ENCODE data around the gene RNF212B.
A peak's percentile ranks its signal among the peaks of the same experiment; 100 is the strongest.
"Not testable (repeated sequence)": the region's sequence is repeated elsewhere in the genome, so short reads cannot be mapped to it uniquely, and the experiment has no call there.

The RNF212B gene

DNA sequence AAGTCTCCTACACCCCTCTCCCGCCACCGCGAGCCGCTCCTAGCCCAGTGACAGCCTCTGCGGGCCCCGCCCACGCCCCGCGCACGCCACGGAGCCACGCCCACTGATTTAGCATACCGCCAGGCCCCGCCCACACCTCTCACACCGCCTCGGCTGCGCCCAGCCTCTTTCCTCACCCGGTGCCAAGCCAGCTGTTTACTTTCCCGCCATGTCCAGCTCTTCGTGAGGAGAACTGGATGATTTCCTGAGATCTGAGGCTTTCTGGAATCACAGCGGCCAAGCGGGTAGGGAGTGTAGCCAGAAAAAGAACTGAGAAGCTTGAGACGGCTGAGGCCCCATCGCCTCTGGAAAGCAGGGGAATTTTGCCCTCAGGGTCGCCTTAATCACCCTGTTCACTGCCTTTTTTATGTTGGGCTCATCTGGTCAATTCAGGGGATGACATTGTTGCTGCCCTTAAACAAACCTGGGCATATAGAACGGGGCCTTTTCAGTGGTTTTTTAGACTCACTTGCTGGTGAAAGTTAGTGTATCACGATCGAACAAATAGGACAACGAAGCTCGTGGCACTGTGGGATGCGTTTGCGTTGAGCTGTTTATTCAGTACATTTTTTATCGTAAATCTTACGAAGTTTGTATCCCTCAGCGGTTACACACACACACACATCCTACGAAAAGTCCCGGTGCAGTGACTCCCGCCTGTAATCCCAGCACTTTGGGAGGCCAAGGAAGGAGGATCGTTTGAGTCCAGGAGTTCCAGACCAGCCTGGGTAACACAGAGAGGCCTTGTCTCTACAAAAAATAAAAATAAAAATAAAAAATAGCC, at the start of gene RNF212B:
Gene RNF212B, plus strand, starts transcription at position 165 of the 823 bp plus-strand sequence. CDS start 2,410 bp downstream, outside the sequence.
- DNase-seq (ENCODE audit: low read depth in 2 of 2): peak; percentile 18 to 19

DNA sequence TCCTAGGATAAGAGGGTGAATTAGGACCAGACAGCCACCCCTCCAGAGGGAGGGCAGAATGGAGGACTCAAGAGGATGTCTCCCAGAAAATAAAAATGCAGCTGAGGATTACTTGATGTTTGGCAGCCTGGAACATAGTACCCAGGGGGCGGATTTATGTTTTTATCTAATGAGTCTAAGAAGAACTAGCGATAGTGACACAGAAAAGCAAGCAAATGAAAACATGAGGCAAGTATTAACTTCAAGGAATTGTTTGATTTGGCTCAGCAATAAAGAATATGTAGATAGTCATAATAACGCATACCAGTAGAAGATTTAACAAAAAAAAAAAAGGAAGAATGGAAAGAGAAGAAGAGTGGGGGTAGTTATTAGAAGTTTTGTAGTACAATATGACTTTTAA, 44.3 kb upstream of the RNF212B start:
- DNase-seq (ENCODE audit: low read depth in 2 of 2): no peak

- DNase-seq (ENCODE audit: low read depth in 2 of 2): no peak
Measured at GRCh38 chr14:23195552-23196101, 42.1 kb upstream of the RNF212B start.

DNA sequence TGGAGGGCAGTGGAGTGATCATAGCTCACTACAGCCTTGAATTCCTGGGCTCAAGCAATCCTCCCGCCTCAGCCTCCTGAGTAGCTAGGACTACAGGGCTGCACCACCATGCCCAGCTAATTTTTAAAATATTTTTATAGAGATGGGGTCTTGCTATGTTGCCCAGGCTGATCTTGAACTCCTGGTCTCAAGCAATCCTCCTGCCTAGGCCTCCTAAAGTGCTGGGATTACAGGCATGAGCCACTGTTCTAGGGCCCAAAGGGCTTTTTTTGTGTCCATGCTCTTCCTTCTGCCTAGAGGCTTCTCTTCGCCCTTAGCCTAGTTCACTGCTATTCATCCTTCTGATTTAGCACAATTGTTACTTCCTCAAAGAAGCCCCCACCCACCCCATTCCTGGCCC, 41.2 kb upstream of the RNF212B start:
- not testable (repeated sequence) for DNase-seq (ENCODE audit: low read depth in 2 of 2)

GRCh38 chr14:23199141-23199540, 38.6 kb upstream of the RNF212B start:
- not testable (repeated sequence) for DNase-seq (ENCODE audit: low read depth in 2 of 2)

DNA sequence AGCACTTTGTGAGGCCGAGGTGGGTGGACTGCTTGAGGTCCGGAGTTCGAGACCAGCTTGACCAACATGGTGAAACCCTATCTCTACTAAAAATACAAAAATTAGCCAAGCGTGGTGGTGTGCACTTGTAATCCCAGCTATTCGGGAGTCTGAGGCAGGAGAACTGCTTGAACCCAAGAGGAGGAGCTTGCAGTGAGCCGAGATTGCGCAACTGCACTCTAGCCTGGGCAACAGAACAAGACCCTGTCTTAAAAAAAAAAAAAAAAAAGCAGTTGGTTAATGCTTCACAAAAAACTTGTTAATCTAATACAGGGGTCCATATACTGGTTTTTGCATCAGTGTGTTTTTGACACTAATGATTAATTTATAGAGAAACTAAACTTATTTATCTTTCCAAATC, 35.7 kb upstream of the RNF212B start:
- DNase-seq (ENCODE audit: low read depth in 2 of 2): no peak

DNA sequence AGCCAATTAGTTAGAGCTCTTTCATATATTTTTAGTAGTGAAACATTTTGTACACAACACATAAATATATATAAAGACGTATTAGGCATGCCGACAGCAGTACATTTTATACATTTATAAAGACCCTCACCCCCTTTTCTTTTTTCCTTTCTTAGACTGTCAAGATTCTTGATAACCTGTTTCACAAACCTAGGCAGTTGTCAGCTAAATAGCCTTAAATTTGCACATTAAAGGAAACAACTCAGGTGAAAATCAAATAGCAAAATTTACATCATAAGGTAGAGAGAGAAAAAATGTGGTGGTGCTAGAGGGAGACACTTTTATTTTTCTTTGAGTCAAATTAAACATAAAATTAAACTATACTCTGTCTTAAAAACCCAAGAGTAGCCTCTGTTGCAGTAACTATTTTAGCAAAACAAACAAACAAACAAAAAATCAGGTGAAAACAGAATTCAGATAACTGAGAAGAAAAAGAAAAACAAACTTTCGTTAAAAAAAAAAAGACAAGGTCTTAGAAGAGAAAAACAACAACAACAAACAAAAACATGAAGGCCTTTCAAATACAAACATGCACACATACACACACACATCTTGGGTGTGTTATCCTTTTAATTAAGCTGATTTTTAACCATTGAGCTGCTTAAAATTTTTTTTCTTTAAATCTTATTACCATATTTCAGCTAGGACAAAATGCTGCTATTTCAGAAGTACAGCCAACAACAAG, 31.2 kb upstream of the RNF212B start:
- DNase-seq (ENCODE audit: low read depth in 2 of 2): no peak

DNA sequence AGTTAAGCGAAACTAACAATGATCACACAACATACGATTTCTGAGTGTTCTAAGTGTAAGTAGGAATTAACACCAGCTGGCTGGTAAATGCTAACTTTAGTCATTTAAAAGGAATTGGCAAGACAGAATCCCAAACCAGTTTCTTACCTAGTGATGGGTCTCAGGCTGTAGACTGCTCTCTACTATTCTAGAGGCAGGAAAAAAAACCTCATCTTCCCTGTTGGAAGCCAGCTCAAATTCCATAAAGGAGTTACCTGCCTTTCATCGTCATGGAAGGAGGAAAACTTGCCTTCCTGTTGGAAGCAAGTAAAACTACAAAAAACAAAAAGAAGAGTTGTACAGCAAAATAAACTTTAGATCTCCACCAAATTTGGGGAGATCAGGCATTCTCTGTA, 30.6 kb upstream of the RNF212B start:
- no peak for DNase-seq (ENCODE audit: low read depth in 2 of 2)

- no peak for DNase-seq (ENCODE audit: low read depth in 2 of 2)
Measured at GRCh38 chr14:23208324-23208723, 29.4 kb upstream of the RNF212B start.

DNA sequence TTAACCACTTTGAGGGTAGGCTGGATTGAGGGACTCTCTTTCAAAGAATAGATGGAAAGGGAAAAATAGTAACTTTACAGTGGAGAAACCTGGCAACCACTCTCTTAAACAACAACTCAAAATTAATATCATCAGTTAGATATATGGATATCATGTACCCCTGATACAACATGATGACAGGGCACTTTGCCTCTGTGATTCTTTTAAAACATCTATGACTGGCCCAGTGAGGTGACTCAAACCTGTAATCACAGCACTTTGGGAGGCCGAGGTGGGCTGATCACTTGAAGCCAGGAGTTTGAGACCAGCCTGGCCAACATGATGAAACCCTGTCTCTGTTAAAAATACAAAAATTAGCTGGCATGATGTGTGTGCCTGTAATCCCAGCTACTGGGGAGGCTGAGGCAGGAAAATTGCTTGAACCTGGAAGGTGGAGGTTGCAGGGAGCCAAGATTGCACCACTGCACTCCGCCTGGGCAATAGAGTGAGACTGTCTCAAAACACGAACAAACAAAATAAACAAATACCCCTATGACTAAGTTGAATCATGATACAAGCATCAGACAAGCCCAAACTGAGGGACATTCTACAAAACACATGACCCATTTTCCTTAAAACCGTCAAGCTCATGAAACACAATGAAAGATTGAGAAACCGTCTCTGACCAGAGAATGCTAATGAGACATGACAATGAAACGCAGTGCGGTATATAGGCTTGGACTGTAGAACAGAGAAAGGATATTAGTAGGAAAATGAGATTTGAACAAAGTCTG, 27.9 kb upstream of the RNF212B start:
- no peak for DNase-seq (ENCODE audit: low read depth in 2 of 2)

GRCh38 chr14:23215421-23215820, 22.3 kb upstream of the RNF212B start:
- DNase-seq (ENCODE audit: low read depth in 2 of 2): no peak

GRCh38 chr14:23217032-23218020, 20.4 kb upstream of the RNF212B start:
- DNase-seq (ENCODE audit: low read depth in 2 of 2): no peak

DNA sequence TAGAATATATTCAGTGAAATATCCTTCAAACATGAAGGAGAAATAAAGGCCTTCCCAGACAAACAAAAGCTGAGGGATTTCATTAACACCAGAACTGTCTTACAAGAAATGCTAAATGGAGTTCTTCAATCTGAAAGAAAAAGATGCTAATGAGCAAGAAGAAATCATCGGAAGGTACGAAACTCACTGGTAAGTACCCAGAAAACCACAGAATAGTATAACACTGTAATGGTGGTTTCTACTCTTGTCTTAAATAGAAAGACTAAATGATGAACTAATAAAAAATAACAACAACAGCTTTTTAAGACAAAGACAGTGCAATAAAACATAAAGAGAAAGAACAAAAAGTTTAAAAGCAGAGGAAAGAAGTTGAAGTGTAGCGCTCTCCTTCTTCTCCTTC, 18.7 kb upstream of the RNF212B start:
- DNase-seq (ENCODE audit: low read depth in 2 of 2): no peak

GRCh38 chr14:23224958-23225357, 12.8 kb upstream of the RNF212B start:
- DNase-seq (ENCODE audit: low read depth in 2 of 2): not testable (repeated sequence)

DNA sequence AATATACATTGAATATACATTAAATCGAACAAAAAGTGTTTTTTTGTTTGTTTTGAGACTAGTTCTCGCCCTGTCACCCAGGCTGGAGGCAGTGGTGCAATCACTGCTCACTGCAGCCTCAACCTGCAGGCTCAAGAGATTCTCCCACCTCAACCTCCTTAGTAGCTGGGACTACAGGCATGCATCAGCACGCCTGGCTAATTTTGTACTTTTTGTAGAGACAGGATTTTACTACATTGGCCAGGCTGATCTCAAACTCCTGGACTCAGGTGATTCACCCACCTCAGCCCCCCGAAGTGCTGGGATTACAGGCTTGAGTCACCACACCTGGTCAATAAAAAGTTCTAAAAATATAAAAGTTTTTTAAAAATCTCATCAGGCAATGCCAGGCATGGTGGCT, 10.2 kb upstream of the RNF212B start:
- no peak for DNase-seq (ENCODE audit: low read depth in 2 of 2)

GRCh38 chr14:23228812-23229211, 8.9 kb upstream of the RNF212B start:
- DNase-seq (ENCODE audit: low read depth in 2 of 2): no peak

DNA sequence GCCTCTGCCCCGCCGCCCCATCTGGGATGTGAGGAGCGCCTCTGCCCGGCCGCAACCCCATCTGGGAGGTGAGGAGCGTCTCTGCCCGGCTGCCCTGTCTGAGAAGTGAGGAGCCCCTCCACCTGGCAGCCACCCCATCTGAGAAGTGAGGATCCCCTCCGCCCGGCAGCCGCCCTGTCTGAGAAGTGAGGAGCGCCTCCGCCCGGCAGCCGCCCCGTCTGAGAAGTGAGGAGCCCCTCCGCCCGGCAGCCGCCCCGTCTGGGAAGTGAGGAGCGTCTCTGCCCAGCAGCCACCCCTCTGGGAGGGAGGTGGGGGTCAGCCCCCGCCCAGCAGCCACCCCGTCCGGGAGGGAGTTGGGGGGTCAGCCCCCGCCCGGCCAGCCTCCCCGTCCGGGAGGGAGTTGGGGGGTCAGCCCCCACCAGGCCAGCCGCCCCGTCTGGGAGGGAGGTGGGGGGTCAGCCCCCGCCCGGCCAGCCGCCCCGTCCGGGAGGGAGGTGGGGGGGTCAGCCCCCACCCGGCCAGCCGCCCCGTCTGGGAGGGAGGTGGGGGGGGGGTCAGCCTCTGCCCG, 5.4 kb upstream of the RNF212B start:
- not testable (repeated sequence) for DNase-seq (ENCODE audit: low read depth in 2 of 2)

GRCh38 chr14:23240661-23241060, 2.9 kb downstream of the RNF212B start:
- no peak for DNase-seq (ENCODE audit: low read depth in 2 of 2)

- DNase-seq (ENCODE audit: low read depth in 2 of 2): not testable (repeated sequence)
Measured at GRCh38 chr14:23241061-23241715, 3.5 kb downstream of the RNF212B start.

- DNase-seq (ENCODE audit: low read depth in 2 of 2): no peak
Measured at GRCh38 chr14:23242076-23242475, 4.3 kb downstream of the RNF212B start.
